ENCODE measurements around the gene PGM1.
"Not testable (repeated sequence)": the region's sequence is repeated elsewhere in the genome, so short reads cannot be mapped to it uniquely, and the experiment has no call there.

The PGM1 gene

DNA sequence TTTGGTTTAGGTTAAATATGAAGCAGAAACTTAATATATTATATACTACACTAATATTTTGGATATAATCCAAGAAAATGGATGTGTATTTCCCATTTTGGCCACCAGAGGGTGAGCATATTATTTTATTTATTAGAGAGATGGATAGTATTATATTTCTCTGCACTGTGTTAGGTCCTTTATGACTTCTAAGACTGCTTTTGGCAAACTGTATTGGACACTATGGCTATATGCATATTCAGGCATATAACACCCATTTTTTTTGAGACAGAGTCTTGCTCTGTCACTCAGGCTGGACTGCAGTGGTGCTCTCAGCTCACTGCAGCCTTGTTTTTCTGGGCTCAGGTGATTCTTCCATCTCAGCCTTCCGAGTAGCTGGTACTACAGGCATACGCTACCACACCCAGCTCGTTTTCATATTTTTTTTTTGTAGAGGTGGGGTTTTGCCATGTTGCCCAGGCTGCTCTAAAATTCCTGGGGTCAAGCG lies 17.8 kb upstream of the PGM1 start:
- Mint-ChIP-seq H3K4me1 (no peaks in the 10 kb centered on the region), H3K36me3 (ENCODE audit: low read depth) (peaks cover 10% of the 10 kb centered on the region), H3K27ac (no peak overlapping the region), H3K4me3 (no peak overlapping the region), H3K9me3 (peaks cover 6% of the 10 kb centered on the region), H3K27me3 (ENCODE audit: low read depth) (no peaks in the 10 kb centered on the region)
- TF ChIP-seq, protein P1, sequence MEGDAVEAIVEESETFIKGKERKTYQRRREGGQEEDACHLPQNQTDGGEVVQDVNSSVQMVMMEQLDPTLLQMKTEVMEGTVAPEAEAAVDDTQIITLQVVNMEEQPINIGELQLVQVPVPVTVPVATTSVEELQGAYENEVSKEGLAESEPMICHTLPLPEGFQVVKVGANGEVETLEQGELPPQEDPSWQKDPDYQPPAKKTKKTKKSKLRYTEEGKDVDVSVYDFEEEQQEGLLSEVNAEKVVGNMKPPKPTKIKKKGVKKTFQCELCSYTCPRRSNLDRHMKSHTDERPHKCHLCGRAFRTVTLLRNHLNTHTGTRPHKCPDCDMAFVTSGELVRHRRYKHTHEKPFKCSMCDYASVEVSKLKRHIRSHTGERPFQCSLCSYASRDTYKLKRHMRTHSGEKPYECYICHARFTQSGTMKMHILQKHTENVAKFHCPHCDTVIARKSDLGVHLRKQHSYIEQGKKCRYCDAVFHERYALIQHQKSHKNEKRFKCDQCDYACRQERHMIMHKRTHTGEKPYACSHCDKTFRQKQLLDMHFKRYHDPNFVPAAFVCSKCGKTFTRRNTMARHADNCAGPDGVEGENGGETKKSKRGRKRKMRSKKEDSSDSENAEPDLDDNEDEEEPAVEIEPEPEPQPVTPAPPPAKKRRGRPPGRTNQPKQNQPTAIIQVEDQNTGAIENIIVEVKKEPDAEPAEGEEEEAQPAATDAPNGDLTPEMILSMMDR (IDR thresholded peaks at IDR 0.05; ENCODE audit: unreplicated experiment in 3 of 3): peak; percentile 73 to 79 (median 78)

- not testable (repeated sequence) for H3K4me1 Mint-ChIP-seq; H3K27me3 Mint-ChIP-seq (ENCODE audit: low read depth); H3K4me3 Mint-ChIP-seq; H3K27ac Mint-ChIP-seq
- peaks cover 13% of the 10 kb centered on the region for H3K9me3 Mint-ChIP-seq
- H3K36me3 Mint-ChIP-seq (ENCODE audit: low read depth): peaks cover 14% of the 10 kb centered on the region
Measured at GRCh38 chr1:63586326-63586725, 6.9 kb upstream of the PGM1 start.

GRCh38 chr1:63590166-63590560 lies 3.0 kb upstream of the PGM1 start:
- peaks cover 4% of the 10 kb centered on the region for H3K36me3 Mint-ChIP-seq (ENCODE audit: low read depth)
- peaks cover 15% of the 10 kb centered on the region for H3K4me1 Mint-ChIP-seq
- H3K9me3 Mint-ChIP-seq: no peaks in the 10 kb centered on the region
- H3K27ac Mint-ChIP-seq: peak overlapping the region in 1 of 3 experiments; percentile 63
- peaks cover 4% of the 10 kb centered on the region for H3K27me3 Mint-ChIP-seq (ENCODE audit: low read depth)
- H3K4me3 Mint-ChIP-seq: no peak overlapping the region
- TF ChIP-seq, protein P1 (IDR thresholded peaks at IDR 0.05; ENCODE audit: unreplicated experiment in 3 of 3): no peak

- Mint-ChIP-seq H3K4me1 (peaks cover 19% of the 10 kb centered on the region), H3K27me3 (ENCODE audit: low read depth) (peaks cover 4% of the 10 kb centered on the region), H3K27ac (peak overlapping the region; percentile 85 to 94 (median 93)), H3K36me3 (ENCODE audit: low read depth) (peaks cover 4% of the 10 kb centered on the region), H3K9me3 (no peaks in the 10 kb centered on the region), H3K4me3 (peak overlapping the region; percentile 96 to 97 (median 97))
- TF ChIP-seq, protein P1 (IDR thresholded peaks at IDR 0.05; ENCODE audit: unreplicated experiment in 3 of 3): no peak
Measured at GRCh38 chr1:63592536-63593302, 492 bp upstream of the PGM1 start.

DNA sequence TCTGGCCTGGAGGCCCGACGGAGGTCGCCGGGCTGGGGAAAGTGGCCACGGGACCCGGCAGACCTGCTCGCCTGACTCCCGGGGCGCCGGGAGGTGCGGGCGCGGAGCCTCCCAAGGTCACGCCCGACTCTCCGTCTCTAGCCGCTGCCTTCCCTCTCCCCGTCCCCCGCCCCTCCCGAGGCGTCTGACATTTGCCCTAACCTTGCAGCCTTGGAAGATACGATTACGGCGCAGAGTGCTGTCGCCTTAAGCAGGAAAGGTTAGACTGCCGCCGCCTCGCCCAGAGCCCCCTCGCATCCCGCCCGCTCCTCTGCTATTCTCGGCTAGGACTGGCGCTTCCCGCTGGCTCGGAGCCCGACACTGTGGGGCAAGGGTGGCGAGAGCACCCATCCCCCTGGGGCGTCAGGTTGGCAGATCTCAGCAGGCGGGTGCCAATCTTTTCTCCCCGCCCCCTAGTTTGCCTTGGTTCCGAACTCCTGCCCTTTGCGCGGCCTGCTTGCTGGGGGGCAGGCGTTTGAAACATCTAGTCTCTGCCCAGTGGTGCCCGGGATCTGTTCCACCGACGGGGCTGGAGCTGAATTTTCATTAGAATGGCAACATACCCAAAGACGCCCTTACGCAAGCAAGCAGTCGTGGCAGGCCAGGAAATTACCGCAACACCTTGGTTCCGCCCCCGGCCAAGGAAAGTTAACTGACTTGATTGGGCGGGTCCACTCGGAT lies 835 bp downstream of the PGM1 start:
- peaks cover 4% of the 10 kb centered on the region for H3K36me3 Mint-ChIP-seq (ENCODE audit: low read depth)
- no peaks in the 10 kb centered on the region for H3K9me3 Mint-ChIP-seq
- peaks cover 19% of the 10 kb centered on the region for H3K4me1 Mint-ChIP-seq
- TF ChIP-seq, protein P1 (IDR thresholded peaks at IDR 0.05; ENCODE audit: unreplicated experiment in 3 of 3): no peak
- H3K27me3 Mint-ChIP-seq (ENCODE audit: low read depth): peaks cover 4% of the 10 kb centered on the region
- peak overlapping the region; percentile 70 to 94 (median 85) for H3K27ac Mint-ChIP-seq
- peak overlapping the region; percentile 96 to 97 (median 97) for H3K4me3 Mint-ChIP-seq

- Mint-ChIP-seq H3K36me3 (ENCODE audit: low read depth) (peaks cover 9% of the 10 kb centered on the region), H3K27me3 (ENCODE audit: low read depth) (peaks cover 4% of the 10 kb centered on the region), H3K4me3 (peak overlapping the region; percentile 43 to 72 (median 70)), H3K27ac (peak overlapping the region in 1 of 3 experiments; percentile 7), H3K9me3 (no peaks in the 10 kb centered on the region), H3K4me1 (peaks cover 23% of the 10 kb centered on the region)
- TF ChIP-seq, protein P1 (IDR thresholded peaks at IDR 0.05; ENCODE audit: unreplicated experiment in 3 of 3): no peak
Measured at GRCh38 chr1:63595435-63595834, 2.2 kb downstream of the PGM1 start.
